Measurements from ENCODE around the gene CAPN11.

Gene CAPN11

GRCh38 chr6:44115866-44116265 is 42.8 kb upstream of the CAPN11 start:
- TF ChIP-seq CTCF (IDR thresholded peaks at IDR 0.05; ENCODE audit: low read depth, low read length, missing control alignments) = no peak
- H3K4me3 ChIP-seq (replicated peaks; ENCODE audit: low read depth, low read length) = no peak overlapping the region
- no peak for DNase-seq (ENCODE audit: extremely low read depth, low read depth)

- H3K4me3 ChIP-seq (replicated peaks; ENCODE audit: low read depth, low read length) = no peak overlapping the region
- no peak for DNase-seq (ENCODE audit: extremely low read depth, low read depth)
- no peak for TF ChIP-seq CTCF (IDR thresholded peaks at IDR 0.05; ENCODE audit: low read depth, low read length, missing control alignments)
These were observed 41.8 kb upstream of the CAPN11 start for GRCh38 chr6:44116641-44117382.

- DNase-seq (ENCODE audit: extremely low read depth, low read depth) = no peak
- TF ChIP-seq CTCF (IDR thresholded peaks at IDR 0.05; ENCODE audit: low read depth, low read length, missing control alignments) = no peak
- no peak overlapping the region for H3K4me3 ChIP-seq (replicated peaks; ENCODE audit: low read depth, low read length)
These were observed 41.1 kb upstream of the CAPN11 start for GRCh38 chr6:44117397-44118128.

- no peak for DNase-seq (ENCODE audit: extremely low read depth, low read depth)
- no peak overlapping the region for H3K4me3 ChIP-seq (replicated peaks; ENCODE audit: low read depth, low read length)
- no peak for TF ChIP-seq CTCF (IDR thresholded peaks at IDR 0.05; ENCODE audit: low read depth, low read length, missing control alignments)
These were observed 38.8 kb upstream of the CAPN11 start for GRCh38 chr6:44119704-44120262.

GRCh38 chr6:44120692-44121443 is 37.8 kb upstream of the CAPN11 start:
- TF ChIP-seq CTCF (IDR thresholded peaks at IDR 0.05; ENCODE audit: low read depth, low read length, missing control alignments) = no peak
- no peak overlapping the region for H3K4me3 ChIP-seq (replicated peaks; ENCODE audit: low read depth, low read length)
- no peak for DNase-seq (ENCODE audit: extremely low read depth, low read depth)

- DNase-seq (ENCODE audit: extremely low read depth, low read depth) = no peak
- TF ChIP-seq CTCF (IDR thresholded peaks at IDR 0.05; ENCODE audit: low read depth, low read length, missing control alignments) = no peak
- no peak overlapping the region for H3K4me3 ChIP-seq (replicated peaks; ENCODE audit: low read depth, low read length)
These were observed 35.8 kb upstream of the CAPN11 start for GRCh38 chr6:44122801-44123200.
